Mucosa of descending colon (tissue), 3 donors: ENCODE data around the gene C1orf116. TPM values are rescaled to one million over a fixed set of nuclear protein-coding genes. Genes with fewer than 3 reads are reported as not detected.

Experiments used
- ATAC-seq: fragments of 200-7000 bp; cut with Tn5 transposase; one replicate; pipeline ENCODE4 v1.9.1; 2020; ENCODE audit warnings: mild to moderate bottlenecking, moderate library complexity
- DNase-seq, 3 donors: peaks; one replicate each; pipeline ENCODE4 v3.0.0-alpha.2; 2020
- H3K36me3 ChIP-seq: fragments of 200-600 bp; one replicate; pipeline ENCODE4 v1.8.0; 2021; ENCODE audit warnings: low read depth, mild to moderate bottlenecking
- H3K4me1 ChIP-seq: fragments of 200-600 bp; one replicate; pipeline ENCODE4 v1.8.0; 2021; ENCODE audit warnings: low read depth, mild to moderate bottlenecking
- H3K4me3 ChIP-seq: fragments of 200-600 bp; one replicate; pipeline ENCODE4 v1.8.0; 2021; ENCODE audit warnings: mild to moderate bottlenecking
- H3K9me3 ChIP-seq: fragments of 200-600 bp; one replicate; pipeline ENCODE4 v1.8.0; 2021; ENCODE audit warnings: mild to moderate bottlenecking
- CTCF ChIP-seq: fragments of 200-600 bp; IDR thresholded peaks from one replicate; pipeline ENCODE4 v1.8.0; 2022; ENCODE audit warnings: antibody characterized with exemption, mild to moderate bottlenecking
- intact Hi-C, 2 donors: fragments of 100-400 bp; cut with DNase I in 1 of 2; cut with micrococcal nuclease in 1 of 2; formaldehyde crosslinking; loops; one replicate each; pipeline versions ENCODE4 v1.11.0 to v1.11.1; 2022; cut with DNase I, micrococcal nuclease
- total RNA-seq, 3 donors: library from RNA; stranded (reverse); fragmentation: NEBNext Ultra II Directional in 2 of 3; extraction: Animal tissue kit (Norgen Biotek cat#: 25700) in 2 of 3; gene quantifications; one replicate each; pipeline versions ENCODE4 v1.2.1 to v1.2.4, GENCODE V29; 2021 to 2023
- donor health status: DM: no; HTN: no; CAD: no; lungs with moderate emphysema.
- donor health status: DM: no; HTN: no; CAD: no.
- donor health status: DM: no; HTN: yes; CAD: no.

The C1orf116 gene
- total RNA-seq, 3 donors from 2014 or later, result 8.7 to 31.0 (median 25.4) TPM

GRCh38 chr1:207033302-207033701, 746 bp upstream of the C1orf116 start:
- intact Hi-C loops, result no loop called here
- no peak for DNase-seq
- ATAC-seq, result no peak
- Histone ChIP-seq H3K4me3 (no peak overlapping the region), H3K4me1 (peaks cover 26% of the 10 kb centered on the region), H3K9me3 (no peaks in the 10 kb centered on the region), H3K36me3 (no peaks in the 10 kb centered on the region)
- no peak for TF ChIP-seq CTCF

GRCh38 chr1:207031632-207032264, 808 bp downstream of the C1orf116 start:
- intact Hi-C loops, result no loop called here
- no peak for TF ChIP-seq CTCF
- Histone ChIP-seq H3K4me3 (no peak overlapping the region), H3K36me3 (no peaks in the 10 kb centered on the region), H3K4me1 (peaks cover 41% of the 10 kb centered on the region), H3K9me3 (no peaks in the 10 kb centered on the region)
- DNase-seq (peak; percentile 67 to 81 (median 68)), ATAC-seq (peak; percentile 56)

- intact Hi-C loops, result no loop called here
- no peak for ATAC-seq
- H3K4me1 ChIP-seq, result peaks cover 46% of the 10 kb centered on the region
Observed at GRCh38 chr1:207031016-207031415, 1.5 kb downstream of the C1orf116 start.

DNA sequence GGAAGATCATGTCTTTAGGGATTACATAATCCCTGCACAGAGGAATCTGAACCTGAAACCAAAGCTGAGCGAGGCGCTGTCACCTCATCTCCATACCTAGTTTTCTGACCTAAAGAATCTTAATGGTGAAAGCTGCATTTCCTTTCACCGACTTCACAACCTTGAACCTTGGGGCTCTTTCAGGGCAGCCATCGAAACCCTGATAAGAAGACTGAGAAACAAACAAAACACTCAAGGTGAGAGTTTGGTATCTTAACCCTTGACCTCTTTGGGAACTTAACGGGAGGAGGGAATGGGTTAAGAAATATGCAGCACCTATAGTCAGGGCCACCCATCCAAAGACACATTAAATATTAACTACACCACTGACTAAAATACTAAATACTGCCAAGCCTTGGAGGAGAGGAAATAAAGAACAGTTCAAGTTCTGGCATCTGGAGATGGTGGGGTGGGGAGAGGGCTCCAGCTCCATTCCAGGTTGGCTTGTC, 2.0 kb downstream of the C1orf116 start:
- no peaks in the 10 kb centered on the region for H3K36me3 ChIP-seq
- intact Hi-C loops, result no loop called here
- ATAC-seq (peak; percentile 5), DNase-seq (no peak)
- H3K4me3 ChIP-seq, result no peak overlapping the region
- no peaks in the 10 kb centered on the region for H3K9me3 ChIP-seq
- no peak for TF ChIP-seq CTCF
- peaks cover 50% of the 10 kb centered on the region for H3K4me1 ChIP-seq

More at GRCh38 chr1:207031016-207031415, 1.5 kb downstream of the C1orf116 start:
- no peak for TF ChIP-seq CTCF
- H3K4me3 ChIP-seq, result no peak overlapping the region
- no peak for DNase-seq
- no peaks in the 10 kb centered on the region for H3K36me3 ChIP-seq
- H3K9me3 ChIP-seq, result no peaks in the 10 kb centered on the region

DNA sequence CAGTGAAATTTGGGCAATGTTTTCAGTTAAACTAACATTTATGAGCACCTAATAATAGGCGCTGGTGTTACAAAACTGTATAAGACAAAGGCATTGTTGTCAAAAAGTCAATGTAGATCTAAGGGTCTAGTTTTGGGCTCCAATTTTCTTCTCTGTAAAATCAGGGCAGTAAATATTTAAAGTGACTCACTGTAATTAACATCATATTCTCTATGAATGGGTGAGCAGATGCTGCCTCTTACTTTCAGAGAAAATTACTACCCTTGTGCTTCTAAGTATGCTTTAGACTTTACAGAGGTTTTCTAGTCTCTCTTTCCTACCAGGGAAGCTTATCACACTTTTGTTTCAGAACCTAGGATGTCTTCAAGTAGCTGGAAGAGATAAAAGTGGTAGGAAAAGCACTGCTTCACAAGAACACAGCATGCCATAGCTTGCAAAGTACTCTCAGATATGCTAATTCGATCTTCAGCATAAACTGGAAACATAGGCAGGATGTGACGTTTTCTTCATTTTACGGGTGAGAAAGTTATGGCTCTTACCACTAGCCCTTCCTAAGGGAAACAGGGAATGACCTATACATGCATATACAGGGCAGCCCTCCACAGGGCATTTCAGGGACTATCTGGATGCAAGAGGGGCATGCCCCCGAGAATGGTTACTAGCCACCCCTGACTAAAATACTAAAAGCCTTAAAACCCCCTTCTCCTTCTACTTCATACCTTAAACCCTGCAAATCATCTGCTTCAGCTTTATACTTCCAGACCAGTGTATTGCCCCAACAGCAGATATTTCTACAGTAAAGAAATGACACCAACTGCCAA, 2.6 kb downstream of the C1orf116 start:
- H3K4me1 ChIP-seq, result peaks cover 54% of the 10 kb centered on the region

More for the DNA sequence above, 2.6 kb downstream of the C1orf116 start:
- intact Hi-C loops, result no loop called here
- no peaks in the 10 kb centered on the region for H3K9me3 ChIP-seq
- H3K36me3 ChIP-seq, result no peaks in the 10 kb centered on the region
- H3K4me3 ChIP-seq, result no peak overlapping the region
- no peak for DNase-seq
- no peak for TF ChIP-seq CTCF
- ATAC-seq, result no peak
